WTC11 (cell line): ENCODE data around the gene CYP2R1. TPM values are rescaled to one million over a fixed set of nuclear protein-coding genes. Genes with fewer than 3 reads are reported as not detected.

Source experiments
- ATAC-seq: fragments of 200-7000 bp; cut with Tn5 transposase; 2 replicates; pipeline ENCODE4 v1.10.0; 2021; ENCODE audit warnings: mild to moderate bottlenecking, moderate library complexity
- CTCF ChIA-PET: fragments of 300-600 bp; sonication (Branson Sonifier 250); formaldehyde crosslinking; loops from one replicate; lab custom pipeline; 2021; ENCODE audit warnings: antibody characterized with exemption; lab: Charles Lee
- POLR2A ChIA-PET: fragments of 350-600 bp; sonication (Branson Sonifier 250); formaldehyde crosslinking; loops from one replicate; lab custom pipeline; 2021; ENCODE audit warnings: antibody characterized with exemption; lab: Charles Lee
- DNase-seq: peaks from one replicate; pipeline ENCODE4 v3.0.0; 2021; ENCODE audit warnings: low spot score
- H3K27ac Mint-ChIP-seq: 2 replicates; pipeline ENCODE4 v1.8.0; 2021; ENCODE audit warnings: mixed read lengths
- H3K27me3 Mint-ChIP-seq: 2 replicates; pipeline ENCODE4 v1.8.0; 2021; ENCODE audit warnings: low read depth, mild to moderate bottlenecking, moderate library complexity, mixed read lengths
- H3K36me3 Mint-ChIP-seq: 2 replicates; pipeline ENCODE4 v1.8.0; 2021; ENCODE audit warnings: mixed read lengths
- H3K4me1 Mint-ChIP-seq: 2 replicates; pipeline ENCODE4 v1.8.0; 2022; ENCODE audit warnings: mixed read lengths
- H3K4me3 Mint-ChIP-seq: 2 replicates; pipeline ENCODE4 v1.8.0; 2021; ENCODE audit warnings: mild to moderate bottlenecking, moderate library complexity, mixed read lengths
- H3K9me3 Mint-ChIP-seq: 2 replicates; pipeline ENCODE4 v1.8.0; 2021; ENCODE audit warnings: mixed read lengths
- CBFB ChIP-seq: sonication (generic); formaldehyde crosslinking; IDR thresholded peaks from 2 replicates; pipeline ENCODE4 v1.8.1; 2022; ENCODE audit warnings: mild to moderate bottlenecking, low read depth, missing genetic modification reagents
- ELF4 ChIP-seq: sonication (generic); formaldehyde crosslinking; IDR thresholded peaks from 2 replicates; pipeline ENCODE4 v1.8.1; 2022; ENCODE audit warnings: low read depth, mild to moderate bottlenecking, moderate library complexity, missing genetic modification reagents
- FOXK1 ChIP-seq: sonication (generic); formaldehyde crosslinking; IDR thresholded peaks from 2 replicates; pipeline ENCODE4 v1.8.0; 2022; ENCODE audit warnings: mild to moderate bottlenecking, moderate library complexity, missing genetic modification reagents
- IRF2 ChIP-seq: sonication (generic); formaldehyde crosslinking; IDR thresholded peaks from 2 replicates; pipeline ENCODE4 v1.8.0; 2022; ENCODE audit warnings: low read depth, missing genetic modification reagents, borderline replicate concordance
- JAZF1 ChIP-seq: fragments of 250-450 bp; sonication (Bioruptor Pico); IDR thresholded peaks from 2 replicates; pipeline ENCODE4 v1.9.0; 2021; ENCODE audit warnings: moderate library complexity, mild to moderate bottlenecking, inconsistent platforms
- MXD4 ChIP-seq: fragments of 250-450 bp; sonication (Bioruptor Pico); IDR thresholded peaks from 2 replicates; pipeline ENCODE4 v1.8.0; 2021; ENCODE audit warnings: mild to moderate bottlenecking, moderate library complexity, borderline replicate concordance
- NR2C2 ChIP-seq: sonication (generic); formaldehyde crosslinking; IDR thresholded peaks from 2 replicates; pipeline ENCODE4 v1.8.0; 2022; ENCODE audit warnings: mild to moderate bottlenecking, missing genetic modification reagents
- RELA ChIP-seq: sonication (generic); formaldehyde crosslinking; IDR thresholded peaks from 2 replicates; pipeline ENCODE4 v1.8.1; 2022; ENCODE audit warnings: missing genetic modification reagents, mild to moderate bottlenecking, borderline replicate concordance
- SMAD3 ChIP-seq: sonication (generic); formaldehyde crosslinking; IDR thresholded peaks from 2 replicates; pipeline ENCODE4 v1.8.0; 2022; ENCODE audit warnings: missing genetic modification reagents, mild to moderate bottlenecking, borderline replicate concordance
- SOX15 ChIP-seq: fragments of 250-450 bp; sonication (Bioruptor Pico); IDR thresholded peaks from 2 replicates; pipeline ENCODE4 v1.9.0; 2021; ENCODE audit warnings: mild to moderate bottlenecking
- TP53 ChIP-seq: sonication (generic); formaldehyde crosslinking; IDR thresholded peaks from 2 replicates; pipeline ENCODE4 v1.8.1; 2023; ENCODE audit warnings: mild to moderate bottlenecking, missing genetic modification reagents
- ZNF232 ChIP-seq: sonication (generic); formaldehyde crosslinking; IDR thresholded peaks from 2 replicates; pipeline ENCODE4 v1.8.0; 2022; ENCODE audit warnings: mild to moderate bottlenecking, missing genetic modification reagents
- ZNF416 ChIP-seq: fragments of 250-450 bp; sonication (Bioruptor Pico); IDR thresholded peaks from 2 replicates; pipeline ENCODE4 v1.9.0; 2021; ENCODE audit warnings: mild to moderate bottlenecking, inconsistent platforms
- ZNF423 ChIP-seq: fragments of 250-450 bp; sonication (Bioruptor Pico); IDR thresholded peaks from 2 replicates; pipeline ENCODE4 v2.1.2; 2022; ENCODE audit warnings: mild to moderate bottlenecking, moderate library complexity
- ZNF671 ChIP-seq: fragments of 250-450 bp; sonication (Bioruptor Pico); IDR thresholded peaks from 2 replicates; pipeline ENCODE4 v1.8.0; 2021; ENCODE audit warnings: mild to moderate bottlenecking
- total RNA-seq: library from RNA; stranded (reverse); gene quantifications from 3 replicates; pipeline ENCODE4 v1.2.3, GENCODE V29; 2021
- TF ChIP-seq, protein P1 (sequence below): sonication (generic); formaldehyde crosslinking; IDR thresholded peaks from 2 replicates; pipeline ENCODE4 v1.8.1; 2023; ENCODE audit warnings: mild to moderate bottlenecking, missing genetic modification reagents
- TF ChIP-seq, protein P2 (sequence below): sonication (generic); formaldehyde crosslinking; IDR thresholded peaks from 2 replicates; pipeline ENCODE4 v1.8.0; 2022; ENCODE audit warnings: mild to moderate bottlenecking, missing genetic modification reagents
- TF ChIP-seq, protein P3 (sequence below): fragments of 200-600 bp; IDR thresholded peaks from 2 replicates; pipeline ENCODE4 v1.8.0; 2022; ENCODE audit warnings: antibody characterized with exemption
- TF ChIP-seq, protein P4 (sequence below): fragments of 250-450 bp; sonication (Bioruptor Pico); IDR thresholded peaks from 2 replicates; pipeline ENCODE4 v1.8.0; 2021; ENCODE audit warnings: mild to moderate bottlenecking
- TF ChIP-seq, protein P5 (sequence below): sonication (generic); formaldehyde crosslinking; IDR thresholded peaks from 2 replicates; pipeline ENCODE4 v1.8.0; 2023; ENCODE audit warnings: missing genetic modification reagents, mild to moderate bottlenecking, borderline replicate concordance

The CYP2R1 gene
- total RNA-seq, 1 experiment from 2014 or later, result 14.9 TPM

DNA sequence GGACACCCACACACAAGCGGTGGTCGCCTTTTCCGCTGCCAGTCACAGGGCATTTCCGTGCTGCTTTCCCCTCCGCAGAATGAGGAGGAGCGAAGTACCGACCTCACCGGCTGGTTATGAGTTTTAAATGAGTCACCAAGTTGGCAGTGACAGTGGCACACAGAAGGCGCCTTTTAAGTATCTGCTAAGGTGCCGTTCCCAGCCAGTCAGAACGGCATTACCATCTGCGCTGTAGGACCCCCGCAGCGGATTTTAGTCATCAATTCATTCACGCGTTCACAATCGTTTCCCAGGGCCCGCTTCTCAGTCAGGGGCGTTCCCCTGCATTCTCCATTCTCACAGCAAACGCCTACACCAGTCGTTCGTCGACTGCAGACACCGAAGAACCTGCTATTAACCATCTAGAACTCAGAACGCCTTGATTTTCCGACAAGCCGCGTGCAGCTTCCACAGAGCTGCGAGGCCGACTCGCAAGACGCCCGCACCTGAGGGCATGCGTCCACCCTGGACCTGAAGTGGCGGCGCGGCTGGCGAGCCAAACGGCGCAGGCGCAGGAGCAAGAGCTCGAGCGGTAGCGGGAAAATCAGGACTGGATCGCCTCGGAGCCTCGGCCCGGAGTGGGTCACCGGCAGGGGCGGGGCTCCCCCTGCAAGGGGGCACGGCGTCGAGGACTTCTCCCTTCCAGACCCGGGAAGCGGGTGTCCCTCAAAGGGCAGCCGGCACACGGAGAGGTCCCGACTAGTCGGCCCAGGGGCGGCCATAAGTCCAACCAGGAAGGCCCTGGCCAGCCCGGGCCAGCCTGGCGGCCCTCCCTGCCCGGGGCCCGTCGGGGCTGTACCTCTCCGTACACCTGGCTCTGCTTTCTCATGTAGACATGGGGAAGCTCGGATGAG is 642 bp downstream of the CYP2R1 start (continued):
- TF ChIP-seq, protein P1, sequence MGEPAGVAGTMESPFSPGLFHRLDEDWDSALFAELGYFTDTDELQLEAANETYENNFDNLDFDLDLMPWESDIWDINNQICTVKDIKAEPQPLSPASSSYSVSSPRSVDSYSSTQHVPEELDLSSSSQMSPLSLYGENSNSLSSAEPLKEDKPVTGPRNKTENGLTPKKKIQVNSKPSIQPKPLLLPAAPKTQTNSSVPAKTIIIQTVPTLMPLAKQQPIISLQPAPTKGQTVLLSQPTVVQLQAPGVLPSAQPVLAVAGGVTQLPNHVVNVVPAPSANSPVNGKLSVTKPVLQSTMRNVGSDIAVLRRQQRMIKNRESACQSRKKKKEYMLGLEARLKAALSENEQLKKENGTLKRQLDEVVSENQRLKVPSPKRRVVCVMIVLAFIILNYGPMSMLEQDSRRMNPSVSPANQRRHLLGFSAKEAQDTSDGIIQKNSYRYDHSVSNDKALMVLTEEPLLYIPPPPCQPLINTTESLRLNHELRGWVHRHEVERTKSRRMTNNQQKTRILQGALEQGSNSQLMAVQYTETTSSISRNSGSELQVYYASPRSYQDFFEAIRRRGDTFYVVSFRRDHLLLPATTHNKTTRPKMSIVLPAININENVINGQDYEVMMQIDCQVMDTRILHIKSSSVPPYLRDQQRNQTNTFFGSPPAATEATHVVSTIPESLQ (CRISPR knock-in tag), result peak; percentile 91; the same call in 1 of the 2 replicates
- TF ChIP-seq ZNF423 (CRISPR knock-in tag) (no peak), SOX15 (no peak), IRF2 (CRISPR knock-in tag) (peak; percentile 91), MXD4 (CRISPR knock-in tag) (no peak), ELF4 (CRISPR knock-in tag) (peak; percentile 95), JAZF1 (CRISPR knock-in tag) (no peak), TP53 (CRISPR knock-in tag) (peak; percentile 99), SMAD3 (CRISPR knock-in tag) (peak; percentile 99), FOXK1 (CRISPR knock-in tag) (peak; percentile 98), ZNF416 (no peak)
- TF ChIP-seq, protein P2, sequence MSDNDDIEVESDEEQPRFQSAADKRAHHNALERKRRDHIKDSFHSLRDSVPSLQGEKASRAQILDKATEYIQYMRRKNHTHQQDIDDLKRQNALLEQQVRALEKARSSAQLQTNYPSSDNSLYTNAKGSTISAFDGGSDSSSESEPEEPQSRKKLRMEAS (CRISPR knock-in tag), result peak; percentile 100
- TF ChIP-seq, protein P3, sequence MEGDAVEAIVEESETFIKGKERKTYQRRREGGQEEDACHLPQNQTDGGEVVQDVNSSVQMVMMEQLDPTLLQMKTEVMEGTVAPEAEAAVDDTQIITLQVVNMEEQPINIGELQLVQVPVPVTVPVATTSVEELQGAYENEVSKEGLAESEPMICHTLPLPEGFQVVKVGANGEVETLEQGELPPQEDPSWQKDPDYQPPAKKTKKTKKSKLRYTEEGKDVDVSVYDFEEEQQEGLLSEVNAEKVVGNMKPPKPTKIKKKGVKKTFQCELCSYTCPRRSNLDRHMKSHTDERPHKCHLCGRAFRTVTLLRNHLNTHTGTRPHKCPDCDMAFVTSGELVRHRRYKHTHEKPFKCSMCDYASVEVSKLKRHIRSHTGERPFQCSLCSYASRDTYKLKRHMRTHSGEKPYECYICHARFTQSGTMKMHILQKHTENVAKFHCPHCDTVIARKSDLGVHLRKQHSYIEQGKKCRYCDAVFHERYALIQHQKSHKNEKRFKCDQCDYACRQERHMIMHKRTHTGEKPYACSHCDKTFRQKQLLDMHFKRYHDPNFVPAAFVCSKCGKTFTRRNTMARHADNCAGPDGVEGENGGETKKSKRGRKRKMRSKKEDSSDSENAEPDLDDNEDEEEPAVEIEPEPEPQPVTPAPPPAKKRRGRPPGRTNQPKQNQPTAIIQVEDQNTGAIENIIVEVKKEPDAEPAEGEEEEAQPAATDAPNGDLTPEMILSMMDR, result no peak

DNA sequence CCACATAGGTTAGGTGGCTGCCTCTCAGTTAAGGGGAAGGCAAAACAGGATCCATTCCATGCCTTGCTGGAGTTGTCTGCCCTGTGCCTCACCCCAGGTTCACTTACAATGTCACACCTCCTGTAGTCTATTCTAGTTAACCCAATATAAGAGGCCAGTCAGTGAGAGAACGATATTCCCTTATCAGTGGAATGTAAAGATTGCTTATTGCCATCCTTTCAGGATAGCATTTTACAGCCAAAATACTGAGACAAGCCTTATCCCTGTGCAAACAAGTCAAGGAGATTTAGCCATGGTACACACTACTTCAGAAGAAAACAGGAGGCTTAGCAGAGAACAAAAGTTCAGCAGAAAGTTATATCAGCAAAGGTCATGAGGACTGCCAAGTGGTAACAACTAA is 5.5 kb downstream of the CYP2R1 start:
- DNase-seq, result no peak
- H3K36me3 Mint-ChIP-seq, result peaks cover 8% of the 10 kb centered on the region
- no peak for ATAC-seq
- POLR2A ChIA-PET, result no interaction called here
- H3K27me3 Mint-ChIP-seq, result peaks cover 18% of the 10 kb centered on the region
- peaks cover 9% of the 10 kb centered on the region for H3K9me3 Mint-ChIP-seq
- no peak overlapping the region for H3K4me3 Mint-ChIP-seq
- H3K4me1 Mint-ChIP-seq, result peaks cover 11% of the 10 kb centered on the region
- no peak for TF ChIP-seq TP53 (CRISPR knock-in tag)
- no peak for TF ChIP-seq CBFB (CRISPR knock-in tag)
- no peak for TF ChIP-seq ZNF671 (CRISPR knock-in tag)
- no peak for TF ChIP-seq RELA (CRISPR knock-in tag)
- no peak for TF ChIP-seq ZNF232 (CRISPR knock-in tag)
- TF ChIP-seq NR2C2 (CRISPR knock-in tag), result no peak
- TF ChIP-seq, protein P4, sequence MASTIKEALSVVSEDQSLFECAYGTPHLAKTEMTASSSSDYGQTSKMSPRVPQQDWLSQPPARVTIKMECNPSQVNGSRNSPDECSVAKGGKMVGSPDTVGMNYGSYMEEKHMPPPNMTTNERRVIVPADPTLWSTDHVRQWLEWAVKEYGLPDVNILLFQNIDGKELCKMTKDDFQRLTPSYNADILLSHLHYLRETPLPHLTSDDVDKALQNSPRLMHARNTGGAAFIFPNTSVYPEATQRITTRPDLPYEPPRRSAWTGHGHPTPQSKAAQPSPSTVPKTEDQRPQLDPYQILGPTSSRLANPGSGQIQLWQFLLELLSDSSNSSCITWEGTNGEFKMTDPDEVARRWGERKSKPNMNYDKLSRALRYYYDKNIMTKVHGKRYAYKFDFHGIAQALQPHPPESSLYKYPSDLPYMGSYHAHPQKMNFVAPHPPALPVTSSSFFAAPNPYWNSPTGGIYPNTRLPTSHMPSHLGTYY (CRISPR knock-in tag), result no peak
- TF ChIP-seq, protein P2 (CRISPR knock-in tag), result no peak
- TF ChIP-seq, protein P5, sequence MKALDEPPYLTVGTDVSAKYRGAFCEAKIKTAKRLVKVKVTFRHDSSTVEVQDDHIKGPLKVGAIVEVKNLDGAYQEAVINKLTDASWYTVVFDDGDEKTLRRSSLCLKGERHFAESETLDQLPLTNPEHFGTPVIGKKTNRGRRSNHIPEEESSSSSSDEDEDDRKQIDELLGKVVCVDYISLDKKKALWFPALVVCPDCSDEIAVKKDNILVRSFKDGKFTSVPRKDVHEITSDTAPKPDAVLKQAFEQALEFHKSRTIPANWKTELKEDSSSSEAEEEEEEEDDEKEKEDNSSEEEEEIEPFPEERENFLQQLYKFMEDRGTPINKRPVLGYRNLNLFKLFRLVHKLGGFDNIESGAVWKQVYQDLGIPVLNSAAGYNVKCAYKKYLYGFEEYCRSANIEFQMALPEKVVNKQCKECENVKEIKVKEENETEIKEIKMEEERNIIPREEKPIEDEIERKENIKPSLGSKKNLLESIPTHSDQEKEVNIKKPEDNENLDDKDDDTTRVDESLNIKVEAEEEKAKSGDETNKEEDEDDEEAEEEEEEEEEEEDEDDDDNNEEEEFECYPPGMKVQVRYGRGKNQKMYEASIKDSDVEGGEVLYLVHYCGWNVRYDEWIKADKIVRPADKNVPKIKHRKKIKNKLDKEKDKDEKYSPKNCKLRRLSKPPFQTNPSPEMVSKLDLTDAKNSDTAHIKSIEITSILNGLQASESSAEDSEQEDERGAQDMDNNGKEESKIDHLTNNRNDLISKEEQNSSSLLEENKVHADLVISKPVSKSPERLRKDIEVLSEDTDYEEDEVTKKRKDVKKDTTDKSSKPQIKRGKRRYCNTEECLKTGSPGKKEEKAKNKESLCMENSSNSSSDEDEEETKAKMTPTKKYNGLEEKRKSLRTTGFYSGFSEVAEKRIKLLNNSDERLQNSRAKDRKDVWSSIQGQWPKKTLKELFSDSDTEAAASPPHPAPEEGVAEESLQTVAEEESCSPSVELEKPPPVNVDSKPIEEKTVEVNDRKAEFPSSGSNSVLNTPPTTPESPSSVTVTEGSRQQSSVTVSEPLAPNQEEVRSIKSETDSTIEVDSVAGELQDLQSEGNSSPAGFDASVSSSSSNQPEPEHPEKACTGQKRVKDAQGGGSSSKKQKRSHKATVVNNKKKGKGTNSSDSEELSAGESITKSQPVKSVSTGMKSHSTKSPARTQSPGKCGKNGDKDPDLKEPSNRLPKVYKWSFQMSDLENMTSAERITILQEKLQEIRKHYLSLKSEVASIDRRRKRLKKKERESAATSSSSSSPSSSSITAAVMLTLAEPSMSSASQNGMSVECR, result no peak
- CTCF ChIA-PET, result no interaction called here
- H3K27ac Mint-ChIP-seq, result no peak overlapping the region
